GM12878 (cell line): ENCODE measurements around the gene KDSR. TPM values are rescaled to one million over a fixed set of nuclear protein-coding genes. Genes with fewer than 3 reads are reported as not detected.

Experiments used
- ATAC-seq: fragments of 200-7000 bp; cut with Tn5 transposase; 3 replicates; pipeline ENCODE4 v1.9.1; 2020; ENCODE audit warnings: mild to moderate bottlenecking, moderate library complexity
- BruUV-seq: library from RNA; stranded (reverse); fragments of 400-500 nt; replicated peaks from 2 replicates; lab custom pipeline; 2021; lab: Mats Ljungman, UMichigan
- CTCF ChIA-PET: fragments of 300-600 bp; sonication (Branson Sonifier 250); formaldehyde crosslinking; extraction: SDS; loops from one replicate; lab custom pipeline; 2021; ENCODE audit warnings: inconsistent platforms; lab: Yijun Ruan, JAX
- POLR2A ChIA-PET: fragments of 350-600 bp; formaldehyde crosslinking; extraction: SDS; loops from one replicate; lab custom pipeline; 2021; ENCODE audit warnings: inconsistent platforms; lab: Charles Lee
- RAD21 ChIA-PET: fragments of 300-600 bp; sonication (Branson Sonifier 250); formaldehyde crosslinking; loops from one replicate; lab custom pipeline; 2023; ENCODE audit warnings: antibody characterized with exemption; ENCODE audit not compliant: unreplicated experiment; lab: Charles Lee
- SMC1A ChIA-PET: fragments of 300-600 bp; sonication (Branson Sonifier 250); formaldehyde crosslinking; loops from one replicate; lab custom pipeline; 2023; ENCODE audit not compliant: unreplicated experiment, uncharacterized antibody; lab: Charles Lee
- DNase-seq: peaks from one replicate; pipeline ENCODE4 v3.0.0-alpha.2; 2011; ENCODE audit warnings: low read depth, low spot score
- FAIRE-seq: peaks from 3 replicates; lab custom pipeline; 2011; peaks lifted over from hg19 to GRCh38; lab: Jason Lieb, UNC
- H2AFZ ChIP-seq: 2 replicates; pipeline ENCODE4 v1.6.0; 2011; ENCODE audit warnings: low read depth, low read length, control low read depth; ENCODE audit not compliant: control insufficient read depth
- H3K27ac ChIP-seq: 2 replicates; pipeline ENCODE4 v1.5.1; 2011; ENCODE audit warnings: control low read depth; ENCODE audit not compliant: control insufficient read depth, insufficient read depth
- H3K27me3 ChIP-seq, 2 experiments: replicated peaks in 1 of 2; 2 replicates each; pipeline versions ENCODE4 v1.6.0 to v1.6.1; 2011; ENCODE audit warnings: low read length in 1 of 2; ENCODE audit not compliant: control insufficient read depth in 2 of 2, insufficient read depth in 2 of 2
- H3K36me3 ChIP-seq, 2 experiments: 2 replicates each; pipeline ENCODE4 v1.5.1; 2011; ENCODE audit warnings: low read length in 1 of 2; ENCODE audit not compliant: control insufficient read depth in 2 of 2, insufficient read depth in 2 of 2
- H3K4me1 ChIP-seq: 2 replicates; pipeline ENCODE4 v1.6.1; 2011; ENCODE audit warnings: mild to moderate bottlenecking, low read length, moderate library complexity, mixed read lengths; ENCODE audit not compliant: control insufficient read depth, insufficient read depth
- H3K4me2 ChIP-seq: 2 replicates; pipeline ENCODE4 v1.6.0; 2011; ENCODE audit warnings: control low read depth; ENCODE audit not compliant: control insufficient read depth, insufficient read depth
- H3K4me3 ChIP-seq: fragments of 200-600 bp; sonication (generic); 2 replicates; pipeline ENCODE4 v1.5.1; 2016
- H3K79me2 ChIP-seq: 2 replicates; pipeline ENCODE4 v1.6.0; 2011; ENCODE audit warnings: low read length; ENCODE audit not compliant: control insufficient read depth, insufficient read depth
- H3K9ac ChIP-seq: 2 replicates; pipeline ENCODE4 v1.8.0; 2011; ENCODE audit warnings: low read length, control low read depth, mixed read lengths; ENCODE audit not compliant: control insufficient read depth, insufficient read depth
- H3K9me3 ChIP-seq: replicated peaks from 3 replicates; pipeline ENCODE4 v1.5.1; 2011; ENCODE audit warnings: mild to moderate bottlenecking, low read length; ENCODE audit not compliant: control insufficient read depth, insufficient read depth
- H4K20me1 ChIP-seq: 2 replicates; pipeline ENCODE4 v1.6.0; 2011; ENCODE audit not compliant: control insufficient read depth, insufficient read depth
- BRCA1 ChIP-seq: IDR thresholded peaks from 2 replicates; pipeline ENCODE4 v1.6.1; 2011; ENCODE audit warnings: low read depth, low read length, improper control_type of control experiment
- CBX3 ChIP-seq: fragments of 200-600 bp; sonication (generic); IDR thresholded peaks from 2 replicates; pipeline ENCODE4 v1.6.1; 2016; ENCODE audit warnings: low read depth, borderline replicate concordance
- CREM ChIP-seq: IDR thresholded peaks from 2 replicates; pipeline ENCODE4 v1.6.1; 2014; ENCODE audit warnings: antibody characterized with exemption, low read depth
- IKZF2 ChIP-seq, 2 experiments: fragments of 450-650 bp; IDR thresholded peaks; 2 replicates each; pipeline ENCODE4 v1.6.1; 2017; ENCODE audit warnings: mild to moderate bottlenecking in 2 of 2, moderate library complexity in 2 of 2
- NR2C2 ChIP-seq: IDR thresholded peaks from 2 replicates; pipeline ENCODE4 v1.6.1; 2011; ENCODE audit warnings: borderline replicate concordance, low read depth; ENCODE audit not compliant: control insufficient read depth, insufficient read length
- NR2F1 ChIP-seq: fragments of 450-650 bp; conservative IDR thresholded peaks from 2 replicates; pipeline ENCODE4 v1.6.1; 2017; ENCODE audit warnings: mild to moderate bottlenecking
- POLR2AphosphoS2 ChIP-seq: IDR thresholded peaks from 2 replicates; pipeline ENCODE4 v1.6.1; 2011; ENCODE audit warnings: low read depth, mild to moderate bottlenecking, low read length, improper control_type of control experiment, moderate library complexity
- RBBP5 ChIP-seq: fragments of 200-600 bp; sonication (generic); conservative IDR thresholded peaks from 2 replicates; pipeline ENCODE4 v1.6.1; 2016
- SRF ChIP-seq, 2 experiments: IDR thresholded peaks; 2 replicates each; pipeline ENCODE4 v1.6.1; 2011; ENCODE audit warnings: low read depth in 2 of 2, low read length in 2 of 2, mild to moderate bottlenecking in 1 of 2, moderate library complexity in 1 of 2
- SUPT20H ChIP-seq: IDR thresholded peaks from 2 replicates; pipeline ENCODE4 v1.6.1; 2011; ENCODE audit warnings: low read depth, mild to moderate bottlenecking, low read length, moderate library complexity, borderline replicate concordance; ENCODE audit not compliant: control insufficient read depth
- ZBED1 ChIP-seq: IDR thresholded peaks from 2 replicates; pipeline ENCODE4 v1.6.1; 2016; ENCODE audit warnings: borderline replicate concordance
- WGBS: methylation state at CpG from one replicate; pipeline ENCODE4 v1.1.6; 2016; ENCODE audit warnings: low lambda C conversion rate; ENCODE audit not compliant: insufficient replicate concordance, insufficient coverage; ENCODE audit errors: missing lambda C conversion rate; 5-methylcytosine and 5-hydroxymethylcytosine counted together
- in situ Hi-C: fragments of 300-500 bp; cut with MboI; formaldehyde crosslinking; loops from 9 replicates; pipeline ENCODE4 v1.14.3; 2018; ENCODE audit warnings: mixed read lengths
- intact Hi-C: fragments of 100-400 bp; cut with micrococcal nuclease; formaldehyde crosslinking; loops from one replicate; pipeline ENCODE4 v1.14.2; 2022; ENCODE audit not compliant: unreplicated experiment
- polyA plus RNA-seq, 11 experiments: library from polyadenylated mRNA; depleted of rRNA in 4 of 11; unstranded in 6 of 11; stranded (reverse) in 5 of 11; fragments of >200 nt; fragmentation: Nextera tagmentation in 4 of 11; fragmentation: Illumina TruSeq in 1 of 11; extraction: Ambion mirVana in 4 of 11; extraction: Trizol in 1 of 11; gene quantifications; 1 replicate in 1 of 11; 2 replicates in 10 of 11; pipeline versions ENCODE4 v1.2.1 to v1.2.3, GENCODE V29; 2011 to 2016; ENCODE audit warnings: inconsistent platforms in 2 of 11, missing spikeins in 2 of 11, low read depth in 1 of 11
- total RNA-seq, 4 experiments: library from RNA; depleted of rRNA in 3 of 4; stranded (reverse); fragments of >200 nt in 3 of 4; fragmentation: Illumina TruSeq in 1 of 4; extraction: Trizol in 1 of 4; gene quantifications; 2 replicates each; pipeline versions ENCODE4 v1.2.1 to v1.2.3, GENCODE V29; 2013 to 2021
- TF ChIP-seq, protein P1 (sequence below), 3 experiments: IDR thresholded peaks in 2 of 3; conservative IDR thresholded peaks in 1 of 3; 2 replicates each; pipeline ENCODE4 v1.5.1; 2011; ENCODE audit warnings: low read depth in 3 of 3, low read length in 3 of 3, mild to moderate bottlenecking in 3 of 3, control low read depth in 2 of 3, moderate library complexity in 2 of 3, inconsistent platforms in 1 of 3, mixed read lengths in 1 of 3; ENCODE audit not compliant: control insufficient read depth in 2 of 3, insufficient read depth in 1 of 3; ENCODE audit errors: extremely low read depth in 1 of 3
- TF ChIP-seq, protein P2 (sequence below): fragments of 450-650 bp; conservative IDR thresholded peaks from 2 replicates; pipeline ENCODE4 v1.6.1; 2017; ENCODE audit warnings: mild to moderate bottlenecking, moderate library complexity
- TF ChIP-seq, protein P3 (sequence below): fragments of 150-350 bp; IDR thresholded peaks from 2 replicates; pipeline ENCODE4 v1.6.1; 2016; ENCODE audit warnings: low read depth, low read length

Gene KDSR
- total and polyA plus RNA-seq, 10 of the 15 experiments (the other 5 are each of a cell fraction or from before 2014, with no cell fraction given), result 5.2 to 25.9 (median 14.3) TPM

DNA sequence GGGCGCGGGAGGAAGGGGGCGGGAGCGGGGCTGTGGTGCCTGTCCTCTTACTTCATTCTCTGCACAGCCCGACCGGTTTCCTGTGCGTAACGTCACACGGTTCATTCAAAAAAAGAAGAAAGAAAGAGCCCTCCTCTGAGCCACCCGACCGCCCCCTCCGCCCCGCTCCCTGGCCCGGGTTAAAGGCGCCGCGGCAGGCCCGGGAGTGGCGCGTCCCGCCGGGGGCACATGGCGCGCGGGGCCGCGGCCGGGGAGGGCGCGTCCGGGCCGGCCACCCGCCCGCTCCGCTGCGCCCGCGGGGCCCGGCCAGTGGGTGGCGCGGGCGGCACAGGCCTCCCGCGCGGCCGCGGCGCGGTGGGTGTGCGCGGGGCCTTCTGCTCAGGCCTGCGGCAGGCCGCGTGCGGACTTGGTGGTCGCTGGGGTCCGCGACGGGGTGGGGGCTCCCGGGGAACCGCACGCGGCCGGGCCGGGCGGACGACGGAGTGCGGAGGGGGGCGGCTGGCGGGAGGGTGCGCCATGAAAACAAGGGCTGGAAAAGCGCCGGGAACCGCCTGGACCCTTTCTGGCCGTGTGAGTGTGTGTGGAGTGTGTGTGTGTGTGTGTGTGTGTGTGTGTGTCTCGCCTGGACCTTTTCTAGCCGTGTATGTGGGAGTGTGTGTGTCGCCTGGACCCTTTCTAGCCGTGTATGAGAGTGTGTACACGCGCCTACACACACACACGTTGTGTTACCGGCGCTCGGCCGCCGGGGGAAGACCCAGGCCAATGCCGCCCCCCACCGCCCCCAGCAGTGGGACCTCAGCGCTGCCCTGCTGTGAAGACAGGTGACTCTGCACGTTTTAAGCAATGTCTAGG, 46.7 kb downstream of the KDSR start:
- ChIA-PET SMC1A (interaction anchor here (1.0 to 6.1 kb wide), 8 partner anchors 163 to 300 kb away, joined by 3 to 50 read pairs (median 5); no protein-coding TSS in a partner anchor), RAD21 (interaction anchor here (1.0 to 4.7 kb wide), 7 partner anchors 9 to 303 kb away, joined by 3 to 115 read pairs (median 20); no protein-coding TSS in a partner anchor), CTCF (interaction anchor here (0.9 to 5.9 kb wide), 10 partner anchors 119 to 303 kb away, joined by 3 to 123 read pairs (median 38); no protein-coding TSS in a partner anchor), POLR2A (interaction anchor here (0.8 to 3.9 kb wide), 4 partner anchors 157 to 189 kb away, joined by 3 to 67 read pairs (median 16); no protein-coding TSS in a partner anchor)
- H3K27me3 ChIP-seq, result no peaks in the 10 kb centered on the region
- FAIRE-seq (no peak), ATAC-seq (peak; percentile 37), DNase-seq (no peak)
- in situ Hi-C loops, result loop anchor here (5.0 kb wide), 1 partner anchor 303 kb away; no protein-coding TSS in a partner anchor
- no peaks in the 10 kb centered on the region for H3K9me3 ChIP-seq
- intact Hi-C loops, result loop anchor here (5.0 to 10.0 kb wide), 3 partner anchors 102 to 606 kb away; partner anchors contain the start of genes PHLPP1 and VPS4B
- H3K27ac ChIP-seq, result peak overlapping the region; percentile 75
- peak overlapping the region; percentile 70 for H3K9ac ChIP-seq
- peaks cover 20% of the 10 kb centered on the region for H3K4me1 ChIP-seq
- peak overlapping the region; percentile 54 for H3K4me3 ChIP-seq
- peaks cover 56% of the 10 kb centered on the region for H3K79me2 ChIP-seq
- H2AFZ ChIP-seq, result 0 out of 2 replicates have a peak overlapping the region, but pooled peaks have one; percentile 1
- BruUV-seq, result TSS peak; percentile 18
- under 1% methylated on average over 79 of the region's 92 CpGs for WGBS
- no peaks in the 10 kb centered on the region for H3K36me3 ChIP-seq
- no peaks in the 10 kb centered on the region for H4K20me1 ChIP-seq
- peak overlapping the region; percentile 51 for H3K4me2 ChIP-seq
- TF ChIP-seq CREM (0 out of 2 replicates have a peak, but pooled peaks have one; percentile 12), CBX3 (no peak), SUPT20H (no peak), ZBED1 (peak; percentile 29; the same call in 1 of the 2 replicates), NR2F1 (0 out of 2 replicates have a peak, but pooled peaks have one; percentile 32), POLR2AphosphoS2 (peak; percentile 81), NR2C2 (no peak), BRCA1 (no peak), SRF (IDR thresholded peaks at IDR 0.05; ENCODE audit: low read depth in 2 of 2, low read length in 2 of 2) (no peak), RBBP5 (no peak), IKZF2 (IDR thresholded peaks at IDR 0.05) (peak; percentile 37 to 60; a peak in 1 of 4 replicates)
- TF ChIP-seq, protein P1, sequence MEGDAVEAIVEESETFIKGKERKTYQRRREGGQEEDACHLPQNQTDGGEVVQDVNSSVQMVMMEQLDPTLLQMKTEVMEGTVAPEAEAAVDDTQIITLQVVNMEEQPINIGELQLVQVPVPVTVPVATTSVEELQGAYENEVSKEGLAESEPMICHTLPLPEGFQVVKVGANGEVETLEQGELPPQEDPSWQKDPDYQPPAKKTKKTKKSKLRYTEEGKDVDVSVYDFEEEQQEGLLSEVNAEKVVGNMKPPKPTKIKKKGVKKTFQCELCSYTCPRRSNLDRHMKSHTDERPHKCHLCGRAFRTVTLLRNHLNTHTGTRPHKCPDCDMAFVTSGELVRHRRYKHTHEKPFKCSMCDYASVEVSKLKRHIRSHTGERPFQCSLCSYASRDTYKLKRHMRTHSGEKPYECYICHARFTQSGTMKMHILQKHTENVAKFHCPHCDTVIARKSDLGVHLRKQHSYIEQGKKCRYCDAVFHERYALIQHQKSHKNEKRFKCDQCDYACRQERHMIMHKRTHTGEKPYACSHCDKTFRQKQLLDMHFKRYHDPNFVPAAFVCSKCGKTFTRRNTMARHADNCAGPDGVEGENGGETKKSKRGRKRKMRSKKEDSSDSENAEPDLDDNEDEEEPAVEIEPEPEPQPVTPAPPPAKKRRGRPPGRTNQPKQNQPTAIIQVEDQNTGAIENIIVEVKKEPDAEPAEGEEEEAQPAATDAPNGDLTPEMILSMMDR (IDR thresholded peaks at IDR 0.05 in 2 of 3, conservative IDR thresholded peaks at IDR 0.05 in 1 of 3; ENCODE audit: control insufficient read depth in 2 of 3, extremely low read depth in 1 of 3, insufficient read depth in 1 of 3, low read depth in 3 of 3, low read length in 3 of 3), result peak in 1 of 3 experiments; percentile 16; a peak in 1 of 6 replicates
- TF ChIP-seq, protein P2, sequence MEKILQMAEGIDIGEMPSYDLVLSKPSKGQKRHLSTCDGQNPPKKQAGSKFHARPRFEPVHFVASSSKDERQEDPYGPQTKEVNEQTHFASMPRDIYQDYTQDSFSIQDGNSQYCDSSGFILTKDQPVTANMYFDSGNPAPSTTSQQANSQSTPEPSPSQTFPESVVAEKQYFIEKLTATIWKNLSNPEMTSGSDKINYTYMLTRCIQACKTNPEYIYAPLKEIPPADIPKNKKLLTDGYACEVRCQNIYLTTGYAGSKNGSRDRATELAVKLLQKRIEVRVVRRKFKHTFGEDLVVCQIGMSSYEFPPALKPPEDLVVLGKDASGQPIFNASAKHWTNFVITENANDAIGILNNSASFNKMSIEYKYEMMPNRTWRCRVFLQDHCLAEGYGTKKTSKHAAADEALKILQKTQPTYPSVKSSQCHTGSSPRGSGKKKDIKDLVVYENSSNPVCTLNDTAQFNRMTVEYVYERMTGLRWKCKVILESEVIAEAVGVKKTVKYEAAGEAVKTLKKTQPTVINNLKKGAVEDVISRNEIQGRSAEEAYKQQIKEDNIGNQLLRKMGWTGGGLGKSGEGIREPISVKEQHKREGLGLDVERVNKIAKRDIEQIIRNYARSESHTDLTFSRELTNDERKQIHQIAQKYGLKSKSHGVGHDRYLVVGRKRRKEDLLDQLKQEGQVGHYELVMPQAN, result peak; percentile 56
- TF ChIP-seq, protein P3, sequence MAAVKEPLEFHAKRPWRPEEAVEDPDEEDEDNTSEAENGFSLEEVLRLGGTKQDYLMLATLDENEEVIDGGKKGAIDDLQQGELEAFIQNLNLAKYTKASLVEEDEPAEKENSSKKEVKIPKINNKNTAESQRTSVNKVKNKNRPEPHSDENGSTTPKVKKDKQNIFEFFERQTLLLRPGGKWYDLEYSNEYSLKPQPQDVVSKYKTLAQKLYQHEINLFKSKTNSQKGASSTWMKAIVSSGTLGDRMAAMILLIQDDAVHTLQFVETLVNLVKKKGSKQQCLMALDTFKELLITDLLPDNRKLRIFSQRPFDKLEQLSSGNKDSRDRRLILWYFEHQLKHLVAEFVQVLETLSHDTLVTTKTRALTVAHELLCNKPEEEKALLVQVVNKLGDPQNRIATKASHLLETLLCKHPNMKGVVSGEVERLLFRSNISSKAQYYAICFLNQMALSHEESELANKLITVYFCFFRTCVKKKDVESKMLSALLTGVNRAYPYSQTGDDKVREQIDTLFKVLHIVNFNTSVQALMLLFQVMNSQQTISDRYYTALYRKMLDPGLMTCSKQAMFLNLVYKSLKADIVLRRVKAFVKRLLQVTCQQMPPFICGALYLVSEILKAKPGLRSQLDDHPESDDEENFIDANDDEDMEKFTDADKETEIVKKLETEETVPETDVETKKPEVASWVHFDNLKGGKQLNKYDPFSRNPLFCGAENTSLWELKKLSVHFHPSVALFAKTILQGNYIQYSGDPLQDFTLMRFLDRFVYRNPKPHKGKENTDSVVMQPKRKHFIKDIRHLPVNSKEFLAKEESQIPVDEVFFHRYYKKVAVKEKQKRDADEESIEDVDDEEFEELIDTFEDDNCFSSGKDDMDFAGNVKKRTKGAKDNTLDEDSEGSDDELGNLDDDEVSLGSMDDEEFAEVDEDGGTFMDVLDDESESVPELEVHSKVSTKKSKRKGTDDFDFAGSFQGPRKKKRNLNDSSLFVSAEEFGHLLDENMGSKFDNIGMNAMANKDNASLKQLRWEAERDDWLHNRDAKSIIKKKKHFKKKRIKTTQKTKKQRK, result no peak
